Measurements from ENCODE around the gene PTGFR.

PTGFR gene

GRCh38 chr1:78447086-78447485 is 43.7 kb upstream of the PTGFR start:
- H3K9me3 ChIP-seq (ENCODE audit: control insufficient read depth, insufficient read depth, low read depth, low read length) = no peaks in the 10 kb centered on the region
- no peak overlapping the region for H3K27ac ChIP-seq (ENCODE audit: extremely low read depth, low read depth, low read length)
- H3K4me1 ChIP-seq (ENCODE audit: control insufficient read depth, insufficient read depth, low read length) = no peaks in the 10 kb centered on the region
- no peaks in the 10 kb centered on the region for H3K36me3 ChIP-seq (ENCODE audit: control insufficient read depth in 2 of 2, insufficient read depth in 1 of 2, low read length in 2 of 2)
- POLR2A ChIA-PET = no interaction called here
- no peak for TF ChIP-seq ZFHX2 (tag by site-specific recombination; conservative IDR thresholded peaks at IDR 0.05)
- no peak for TF ChIP-seq REPIN1 (tag by site-specific recombination; IDR thresholded peaks at IDR 0.05; ENCODE audit: low read depth)
- no peak for TF ChIP-seq GLI4 (tag by site-specific recombination; IDR thresholded peaks at IDR 0.05)
- TF ChIP-seq ZNF138 (tag by site-specific recombination; IDR thresholded peaks at IDR 0.05; ENCODE audit: borderline replicate concordance) = no peak
- TF ChIP-seq ZNF248 (tag by site-specific recombination; IDR thresholded peaks at IDR 0.05) = no peak
- no peak for TF ChIP-seq SCRT2 (tag by site-specific recombination; IDR thresholded peaks at IDR 0.05)
- TF ChIP-seq ATF2 (tag by site-specific recombination; IDR thresholded peaks at IDR 0.05; ENCODE audit: low read depth) = no peak
- no peak for TF ChIP-seq ZNF214 (tag by site-specific recombination; IDR thresholded peaks at IDR 0.05; ENCODE audit: borderline replicate concordance)
- no peak for TF ChIP-seq PBX3 (CRISPR knock-in tag; IDR thresholded peaks at IDR 0.05)
- no peak for TF ChIP-seq ZNF701 (tag by site-specific recombination; IDR thresholded peaks at IDR 0.05)
- no peak for TF ChIP-seq ZNF239 (tag by site-specific recombination; IDR thresholded peaks at IDR 0.05)
- no peak for TF ChIP-seq ZNF26 (tag by site-specific recombination; IDR thresholded peaks at IDR 0.05)
- no peak for TF ChIP-seq EGR2 (tag by site-specific recombination; IDR thresholded peaks at IDR 0.05; ENCODE audit: low read depth)
- no peak for TF ChIP-seq SCRT1 (tag by site-specific recombination; IDR thresholded peaks at IDR 0.05; ENCODE audit: borderline replicate concordance)
- TF ChIP-seq REST (tag by site-specific recombination; IDR thresholded peaks at IDR 0.05) = no peak
- TF ChIP-seq PRDM4 (tag by site-specific recombination; IDR thresholded peaks at IDR 0.05) = no peak
- no peak for TF ChIP-seq ZNF366 (tag by site-specific recombination; conservative IDR thresholded peaks at IDR 0.05)
- CTCF ChIA-PET = interaction anchor here (0.6 kb wide), 1 partner anchor 1543 kb away, joined by 4 read pairs; no protein-coding TSS in a partner anchor
- H3K4me3 ChIP-seq (ENCODE audit: low read depth, low read length) = no peak overlapping the region

Data from HEK293 (cell line).